ENCODE results near the gene TRIM41. TPM values are rescaled to one million over a fixed set of nuclear protein-coding genes. Genes with fewer than 3 reads are reported as not detected.
"Not testable (repeated sequence)": the region's sequence is repeated elsewhere in the genome, so short reads cannot be mapped to it uniquely, and the experiment has no call there.

Gene TRIM41
- total RNA-seq, 1 experiment from 2014 or later: 26.8 TPM

DNA sequence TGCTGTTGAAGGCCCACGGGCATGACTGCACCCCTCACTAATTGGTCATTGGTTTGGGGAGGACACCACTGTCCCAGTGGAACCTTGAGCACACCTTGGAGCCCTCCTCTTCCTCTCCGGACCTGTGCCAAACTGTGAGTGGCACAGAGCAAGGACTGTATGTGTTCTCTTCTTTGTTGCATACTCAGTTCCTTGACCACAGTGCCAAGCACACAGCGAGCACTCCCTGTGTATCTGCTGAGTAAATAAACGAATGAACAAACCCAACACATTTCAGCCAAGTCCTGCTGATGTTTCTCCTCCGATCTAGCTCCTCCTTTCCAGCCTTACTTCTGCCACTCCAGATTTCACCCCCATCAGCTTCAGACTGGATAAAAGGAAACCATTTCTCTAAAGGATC is 40.6 kb downstream of the TRIM41 start:
- no TSS peak for BruUV-seq (replicated peaks)
- no peaks in the 10 kb centered on the region for H3F3A ChIP-seq (ENCODE audit: low read length, unreplicated experiment)
- H2AFZ ChIP-seq (ENCODE audit: low read length): no peak overlapping the region
- peaks cover 13% of the 10 kb centered on the region for H4K20me1 ChIP-seq (ENCODE audit: low read length)
- H3K27me3 ChIP-seq (ENCODE audit: low read length): no peaks in the 10 kb centered on the region
- DNase-seq (no peak), ATAC-seq (no peak)
- H3K36me3 ChIP-seq (ENCODE audit: low read depth, low read length): no peaks in the 10 kb centered on the region
- TF ChIP-seq EZH2 (IDR thresholded peaks at IDR 0.05; ENCODE audit: low read length, unreplicated experiment) (no peak), EZH2phosphoT487 (IDR thresholded peaks at IDR 0.05; ENCODE audit: borderline replicate concordance, low read length) (no peak), CTCF (conservative IDR thresholded peaks at IDR 0.05; ENCODE audit: low read depth, low read length) (no peak)
- peaks cover 32% of the 10 kb centered on the region for H3K79me2 ChIP-seq (ENCODE audit: low read length)
- H3K9me3 ChIP-seq (ENCODE audit: low read length): no peaks in the 10 kb centered on the region
- POLR2A ChIA-PET (ENCODE audit: unreplicated experiment): no interaction called here
- H3K27ac ChIP-seq (ENCODE audit: low read length): no peak overlapping the region
- intact Hi-C loops (cut with micrococcal nuclease): loop anchor here (5.0 kb wide), 1 partner anchor 81 kb away; no protein-coding TSS in a partner anchor
- H3K9ac ChIP-seq (ENCODE audit: low read length): no peak overlapping the region
- no peaks in the 10 kb centered on the region for H3K9me2 ChIP-seq (replicated peaks; ENCODE audit: low read length)
- CTCF ChIA-PET: no interaction called here
- H3K4me1 ChIP-seq (ENCODE audit: insufficient read depth, low read length): no peaks in the 10 kb centered on the region; the same call in 1 of the 2 replicates
- no peak overlapping the region for H3K4me3 ChIP-seq (ENCODE audit: low read length)
- no peak overlapping the region for H3K4me2 ChIP-seq (ENCODE audit: low read length)

GRCh38 chr5:181265092-181265671 is 42.1 kb downstream of the TRIM41 start:
- ChIA-PET POLR2A (ENCODE audit: unreplicated experiment) (interaction anchor here (0.6 kb wide), 1 partner anchor 42 kb away, joined by 14 read pairs; no protein-coding TSS in a partner anchor), CTCF (no interaction called here)
- Histone ChIP-seq H3K27ac (ENCODE audit: low read length) (no peak overlapping the region), H2AFZ (ENCODE audit: low read length) (no peak overlapping the region), H3K4me1 (ENCODE audit: insufficient read depth, low read length) (no peaks in the 10 kb centered on the region), H3K27me3 (ENCODE audit: low read length) (no peaks in the 10 kb centered on the region), H3K4me2 (ENCODE audit: low read length) (no peak overlapping the region), H3K79me2 (ENCODE audit: low read length) (peaks cover 16% of the 10 kb centered on the region), H3K36me3 (ENCODE audit: low read depth, low read length) (no peaks in the 10 kb centered on the region), H3K9me3 (ENCODE audit: low read length) (no peaks in the 10 kb centered on the region), H3K9me2 (replicated peaks; ENCODE audit: low read length) (no peaks in the 10 kb centered on the region), H3F3A (ENCODE audit: low read length, unreplicated experiment) (no peaks in the 10 kb centered on the region), H3K4me3 (ENCODE audit: low read length) (no peak overlapping the region), H4K20me1 (ENCODE audit: low read length) (no peaks in the 10 kb centered on the region), H3K9ac (ENCODE audit: low read length) (no peak overlapping the region)
- intact Hi-C loops (cut with micrococcal nuclease): no loop called here
- ATAC-seq (no peak), DNase-seq (no peak)
- TF ChIP-seq CTCF (conservative IDR thresholded peaks at IDR 0.05; ENCODE audit: low read depth, low read length) (no peak), EZH2 (IDR thresholded peaks at IDR 0.05; ENCODE audit: low read length, unreplicated experiment) (no peak), EZH2phosphoT487 (IDR thresholded peaks at IDR 0.05; ENCODE audit: borderline replicate concordance, low read length) (no peak)
- BruUV-seq (replicated peaks): no TSS peak

DNA sequence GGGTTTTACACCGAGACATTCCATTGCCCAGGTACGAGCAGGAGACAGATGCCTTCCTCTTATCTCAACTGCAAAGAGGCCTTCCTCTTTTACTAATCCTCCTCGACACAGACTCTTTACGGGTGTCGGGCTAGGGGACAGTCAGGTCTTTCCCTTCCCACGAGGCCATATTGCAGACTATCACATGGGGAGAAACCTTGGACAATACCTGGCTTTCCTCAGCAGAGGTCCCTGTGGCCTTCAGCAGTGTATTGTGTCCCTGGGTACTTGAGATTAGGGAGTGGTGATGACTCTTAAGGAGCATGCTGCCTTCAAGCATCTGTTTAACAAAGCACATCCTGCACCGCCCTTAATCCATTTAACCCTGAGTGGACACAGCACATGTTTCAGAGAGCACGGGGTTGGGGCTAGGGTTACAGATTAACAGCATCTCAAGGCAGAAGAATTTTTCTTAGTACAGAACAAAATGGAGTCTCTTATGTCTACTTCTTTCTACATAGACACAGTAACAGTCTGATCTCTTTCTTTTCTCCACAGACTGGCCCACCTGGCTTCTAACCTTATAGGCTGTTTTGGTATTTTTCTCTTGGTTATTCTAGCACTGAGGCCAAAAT is 44.3 kb downstream of the TRIM41 start:
- intact Hi-C loops (cut with micrococcal nuclease); H3K79me2 ChIP-seq (ENCODE audit: low read length); CTCF ChIA-PET; H3K9ac ChIP-seq (ENCODE audit: low read length); H3K36me3 ChIP-seq (ENCODE audit: low read depth, low read length); H3K27ac ChIP-seq (ENCODE audit: low read length); BruUV-seq (replicated peaks); H3K4me1 ChIP-seq (ENCODE audit: insufficient read depth, low read length); H4K20me1 ChIP-seq (ENCODE audit: low read length); POLR2A ChIA-PET (ENCODE audit: unreplicated experiment); H3K4me3 ChIP-seq (ENCODE audit: low read length); DNase-seq; H3K27me3 ChIP-seq (ENCODE audit: low read length); H2AFZ ChIP-seq (ENCODE audit: low read length); H3K9me3 ChIP-seq (ENCODE audit: low read length); H3K4me2 ChIP-seq (ENCODE audit: low read length); H3K9me2 ChIP-seq (replicated peaks; ENCODE audit: low read length); H3F3A ChIP-seq (ENCODE audit: low read length, unreplicated experiment): not testable (repeated sequence)
- peak; percentile 24; the same call in 1 of the 2 replicates for ATAC-seq

GRCh38 chr5:181267907-181268306 is 44.8 kb downstream of the TRIM41 start:
- H3K4me1 ChIP-seq (ENCODE audit: insufficient read depth, low read length); DNase-seq; CTCF ChIA-PET; H3K4me3 ChIP-seq (ENCODE audit: low read length); H3K79me2 ChIP-seq (ENCODE audit: low read length); intact Hi-C loops (cut with micrococcal nuclease); H4K20me1 ChIP-seq (ENCODE audit: low read length); H3K9me3 ChIP-seq (ENCODE audit: low read length); H2AFZ ChIP-seq (ENCODE audit: low read length); H3K27ac ChIP-seq (ENCODE audit: low read length); BruUV-seq (replicated peaks); ATAC-seq; POLR2A ChIA-PET (ENCODE audit: unreplicated experiment); H3K9me2 ChIP-seq (replicated peaks; ENCODE audit: low read length); H3F3A ChIP-seq (ENCODE audit: low read length, unreplicated experiment); H3K9ac ChIP-seq (ENCODE audit: low read length); H3K36me3 ChIP-seq (ENCODE audit: low read depth, low read length); H3K27me3 ChIP-seq (ENCODE audit: low read length); H3K4me2 ChIP-seq (ENCODE audit: low read length): not testable (repeated sequence)

Measured in PC-3 (cell line).